GM18498 (cell line): ENCODE data around the gene SKIDA1.

Source experiments
- ATAC-seq: cut with Tn5 transposase; IDR thresholded peaks from one replicate; pipeline ENCODE4 v1.9.1; 2021; ENCODE audit warnings: mild to moderate bottlenecking, moderate library complexity; ENCODE audit not compliant: unreplicated experiment

The SKIDA1 gene

GRCh38 chr10:21487416-21488180 is 37.9 kb downstream of the SKIDA1 start:
- ATAC-seq = no peak

- no peak for ATAC-seq
These were observed 42.7 kb downstream of the SKIDA1 start for GRCh38 chr10:21482821-21483220.

GRCh38 chr10:21481407-21481806 is 44.1 kb downstream of the SKIDA1 start:
- no peak for ATAC-seq

- no peak for ATAC-seq
These were observed 45.7 kb downstream of the SKIDA1 start for GRCh38 chr10:21479570-21480315.

- no peak for ATAC-seq
These were observed 50.1 kb downstream of the SKIDA1 start for GRCh38 chr10:21475393-21475792.

- ATAC-seq = no peak
These were observed 51.9 kb downstream of the SKIDA1 start for GRCh38 chr10:21473541-21473940.

GRCh38 chr10:21473135-21473534 is 52.3 kb downstream of the SKIDA1 start:
- no peak for ATAC-seq

GRCh38 chr10:21468086-21468485 is 57.4 kb downstream of the SKIDA1 start:
- no peak for ATAC-seq

GRCh38 chr10:21467633-21468032 is 57.8 kb downstream of the SKIDA1 start:
- ATAC-seq = no peak

- ATAC-seq = no peak
These were observed 61.3 kb downstream of the SKIDA1 start for GRCh38 chr10:21464134-21464533.
